Ovary (tissue), 3 donors: ENCODE results near the gene MAP2K5.

Experiments used
- CTCF ChIP-seq, 3 donors: fragments of 450-650 bp in 2 of 3; fragments of 200-600 bp in 1 of 3; IDR thresholded peaks; one replicate each; pipeline versions ENCODE4 v1.5.1 to v1.8.0; 2016 to 2022; ENCODE audit warnings: antibody characterized with exemption in 3 of 3, mild to moderate bottlenecking in 1 of 3
- EP300 ChIP-seq: sonication (generic); formaldehyde crosslinking; IDR thresholded peaks from one replicate; pipeline ENCODE4 v1.6.1; 2017; ENCODE audit warnings: antibody characterized with exemption
- POLR2A ChIP-seq: fragments of 450-650 bp; IDR thresholded peaks from one replicate; pipeline ENCODE4 v1.6.1; 2017; ENCODE audit warnings: antibody characterized with exemption, mild to moderate bottlenecking, moderate library complexity
- donor health status: DM: no; HTN: no; CAD: no.

DNA sequence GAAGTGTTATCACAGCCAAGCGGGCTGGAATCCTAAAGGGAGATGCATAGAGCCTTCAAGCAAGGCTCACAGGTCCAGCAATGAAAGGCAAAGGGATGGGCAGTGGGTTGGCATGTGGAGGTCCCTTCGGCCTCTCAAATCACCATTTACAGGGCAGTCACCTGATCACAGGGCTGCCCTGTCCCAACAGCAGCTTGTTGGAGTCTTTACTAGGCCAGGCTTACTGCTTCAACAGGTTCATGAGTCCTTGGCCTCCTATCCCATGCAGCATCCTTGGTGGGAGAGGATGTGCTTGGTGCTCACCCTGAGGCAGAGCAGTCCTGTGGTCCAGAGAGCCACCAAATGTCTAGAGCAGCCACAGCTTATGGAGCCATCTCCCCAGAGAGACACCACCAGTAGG lies 258.6 kb downstream of the MAP2K5 start:
- no peak for TF ChIP-seq CTCF (IDR thresholded peaks at IDR 0.05)
- TF ChIP-seq EP300, result no peak
- no peak for TF ChIP-seq POLR2A
